Germinal center (tissue), 1 donor: ENCODE measurements around the gene STEAP3.
"Not testable (repeated sequence)": the region's sequence is repeated elsewhere in the genome, so short reads cannot be mapped to it uniquely, and the experiment has no call there.

Experiments
- DNase-seq: peaks from one replicate; pipeline ENCODE4 v3.0.0; 2012; ENCODE audit warnings: mixed read lengths, low spot score

STEAP3 gene

DNA sequence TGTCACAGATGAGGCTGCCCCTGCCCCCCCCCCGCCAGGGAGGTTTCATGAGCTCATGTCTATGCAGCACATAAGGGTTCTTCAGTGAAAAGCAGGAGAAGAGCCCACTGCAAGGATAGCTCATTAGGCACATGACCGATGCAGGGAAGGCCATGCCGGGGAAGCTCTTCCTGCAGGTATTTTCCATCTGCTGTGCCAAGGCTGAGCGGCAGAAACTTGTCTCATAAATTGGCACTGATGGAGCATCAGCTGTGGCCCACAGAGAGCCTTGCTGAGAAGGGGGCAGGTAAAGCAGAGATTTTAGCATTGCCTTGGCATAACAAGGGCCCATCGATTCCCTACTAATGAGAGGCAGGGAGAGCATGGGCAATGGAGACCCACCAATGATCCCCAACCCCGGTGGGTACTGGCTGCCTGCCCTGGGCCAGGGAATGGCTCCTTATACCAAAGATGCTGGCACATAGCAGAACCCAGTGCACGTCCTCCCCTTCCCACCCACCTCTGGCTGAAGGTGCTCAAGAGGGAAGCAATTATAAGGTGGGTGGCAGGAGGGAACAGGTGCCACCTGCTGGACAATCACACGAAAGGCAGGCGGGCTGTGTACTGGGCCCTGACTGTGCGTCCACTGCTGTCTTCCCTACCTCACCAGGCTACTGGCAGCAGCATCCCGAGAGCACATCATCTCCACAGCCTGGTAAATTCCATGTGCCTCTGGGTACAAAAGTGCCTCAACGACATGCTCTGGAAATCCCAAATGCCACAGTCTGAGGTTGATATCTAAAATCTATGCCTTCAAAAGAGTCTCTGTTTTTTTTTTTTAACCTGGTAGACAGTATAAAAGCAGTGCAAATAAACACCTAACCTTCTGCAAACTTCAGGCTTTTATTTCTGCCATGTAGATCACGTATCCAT lies 41.4 kb downstream of the STEAP3 start:
- DNase-seq = peak; percentile 70

DNA sequence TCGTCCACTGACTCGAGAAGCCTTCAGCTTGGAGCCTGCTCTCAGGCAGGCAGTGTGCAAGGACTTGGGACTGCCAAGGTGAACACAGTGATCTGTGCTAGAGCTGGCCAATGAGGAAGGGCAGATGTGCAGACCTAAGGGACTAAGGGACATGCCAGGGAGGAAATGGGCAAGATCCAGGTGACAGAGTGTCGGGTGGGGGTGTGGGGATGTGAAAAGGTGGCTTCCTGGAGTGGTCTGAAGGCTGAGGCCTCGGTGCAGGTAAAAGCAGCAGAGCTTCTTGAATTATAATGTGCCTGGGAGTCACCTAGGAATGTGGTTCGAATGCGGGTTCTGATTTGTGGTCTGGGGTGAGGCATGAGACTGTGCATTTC lies 42.0 kb downstream of the STEAP3 start:
- DNase-seq = no peak

DNA sequence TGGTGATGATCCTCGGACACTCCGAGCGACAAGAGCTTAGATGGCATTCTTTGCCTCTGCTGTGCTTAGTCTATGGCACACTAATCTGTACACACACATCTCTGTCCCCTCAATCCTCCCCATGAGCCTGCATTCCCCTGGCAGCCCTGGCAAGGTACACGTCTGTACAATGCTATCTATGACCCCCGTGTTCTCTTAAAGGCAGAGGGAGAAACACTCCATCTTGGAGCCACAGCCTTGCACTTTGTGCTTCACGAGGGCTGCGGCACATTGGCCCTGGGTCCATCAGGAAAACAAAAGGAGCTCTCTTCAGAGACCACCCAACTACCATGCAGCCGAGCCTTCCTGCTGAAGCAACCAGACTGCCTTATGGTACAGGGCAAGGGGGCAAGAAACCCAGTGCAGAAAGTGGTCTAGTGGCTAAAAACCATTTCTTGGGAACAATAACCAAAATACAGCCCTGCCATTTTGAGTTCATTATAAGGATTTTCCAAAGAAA lies 42.5 kb downstream of the STEAP3 start:
- DNase-seq = no peak

DNA sequence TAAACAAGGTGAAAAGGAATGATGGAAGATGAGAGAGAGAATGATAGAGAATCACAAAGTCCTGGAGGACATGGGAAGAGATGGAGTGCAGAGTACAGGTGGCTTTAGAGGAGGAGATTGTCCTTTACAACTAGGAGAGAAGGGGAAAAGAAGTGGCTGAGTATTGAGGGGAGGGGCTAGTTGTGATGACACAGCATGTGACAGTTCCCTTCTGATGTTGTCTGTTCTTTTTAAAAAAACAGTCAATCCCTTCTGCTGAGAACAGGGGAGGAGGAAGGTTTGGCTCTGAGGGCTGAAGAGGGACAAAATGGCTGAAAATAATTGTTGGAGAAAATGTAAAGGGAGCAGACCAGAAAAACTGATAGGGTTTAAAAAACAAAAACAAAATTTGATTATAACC lies 44.0 kb downstream of the STEAP3 start:
- DNase-seq = no peak

DNA sequence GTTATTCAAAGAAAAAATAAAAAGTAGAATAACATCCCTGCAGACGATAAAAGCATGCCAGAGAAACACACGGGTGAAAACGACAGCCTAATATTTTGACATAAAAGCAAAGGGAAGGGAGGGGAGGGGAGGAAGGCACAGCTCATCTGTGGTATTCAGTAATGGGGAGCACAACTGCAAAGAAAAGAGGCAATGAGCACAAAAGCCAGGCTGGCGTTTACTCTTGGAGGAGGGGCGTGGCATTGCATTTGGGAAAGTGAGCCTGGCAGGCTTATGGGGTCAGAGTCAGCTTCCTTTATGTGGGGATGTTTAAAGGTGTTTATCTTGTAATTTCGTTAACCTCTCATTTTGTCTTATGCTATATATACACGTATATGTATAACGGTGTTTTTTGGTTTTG lies 53.2 kb downstream of the STEAP3 start:
- DNase-seq = no peak

DNA sequence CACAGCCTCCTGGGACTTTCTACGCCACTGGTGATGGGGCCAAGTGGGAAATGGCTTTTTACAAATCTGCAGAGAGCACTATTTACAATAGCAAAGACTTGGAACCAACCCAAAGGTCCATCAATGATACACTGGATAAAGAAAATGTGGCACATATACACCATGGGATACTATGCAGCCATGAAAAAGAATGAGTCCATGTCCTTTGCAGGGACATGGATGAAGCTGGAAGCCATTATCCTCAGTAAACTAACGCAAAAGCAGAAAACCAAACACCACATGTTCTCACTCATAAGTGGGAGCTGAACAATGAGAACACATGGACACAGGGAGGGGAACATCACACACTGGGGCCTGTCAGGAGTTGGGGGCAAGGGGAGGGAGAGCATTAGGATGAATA lies 54.8 kb downstream of the STEAP3 start:
- not testable (repeated sequence) for DNase-seq

DNA sequence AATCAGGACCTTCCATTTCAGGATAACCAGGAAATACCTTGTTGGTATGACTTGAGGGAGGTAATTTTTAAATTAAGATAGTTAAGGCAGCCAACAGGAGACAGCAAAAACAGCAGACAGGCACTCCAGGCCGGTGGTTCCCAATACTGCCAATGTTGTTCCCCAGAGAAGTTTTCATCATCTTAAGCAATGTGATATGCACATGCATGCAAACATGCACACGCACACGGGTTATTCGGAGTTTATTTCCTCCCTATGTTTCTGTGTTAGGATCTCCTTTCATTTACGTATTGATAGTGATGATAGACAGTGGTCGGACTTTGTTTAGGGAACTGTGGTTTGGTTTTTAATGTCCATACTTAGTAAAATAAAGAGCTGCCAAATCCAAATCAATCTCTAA lies 55.3 kb downstream of the STEAP3 start:
- DNase-seq = no peak

DNA sequence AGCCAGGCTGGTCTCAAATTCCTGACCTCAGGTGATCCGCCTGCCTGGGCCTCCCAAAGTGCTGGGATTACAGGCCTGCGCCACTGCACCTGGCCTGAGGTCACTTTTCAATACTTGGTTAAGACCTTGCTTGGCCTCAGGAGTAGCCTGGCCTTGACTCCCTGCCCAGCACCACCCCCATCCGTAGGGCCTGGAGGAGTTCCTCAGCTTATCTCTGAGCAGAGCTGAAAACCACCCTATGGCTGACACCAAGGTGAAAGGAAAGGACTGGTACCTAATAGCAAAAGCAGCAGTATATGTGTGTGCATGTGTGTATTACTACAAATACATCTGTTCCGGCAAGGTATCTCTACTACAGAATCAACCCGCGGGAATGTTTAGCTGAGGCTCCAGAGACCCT lies 56.0 kb downstream of the STEAP3 start:
- DNase-seq = no peak

DNA sequence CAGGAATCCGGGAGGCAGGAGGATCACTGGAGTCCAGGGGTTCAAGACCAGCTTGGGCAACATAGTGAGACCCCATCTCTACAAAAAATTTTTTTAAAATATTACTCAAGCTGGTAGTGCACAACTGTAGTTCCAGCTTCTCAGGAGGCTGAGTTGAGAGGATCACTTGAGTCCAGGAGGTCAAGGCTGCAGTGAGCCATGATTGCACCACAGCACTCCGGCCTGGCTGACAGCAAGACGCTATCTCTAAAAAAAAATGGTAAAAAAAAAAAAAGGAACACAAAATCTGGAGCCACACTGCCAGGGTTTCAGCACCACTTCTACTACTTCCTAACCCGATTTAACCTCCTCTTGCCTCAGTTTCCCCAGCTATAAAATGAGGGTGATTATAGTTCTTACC lies 57.0 kb downstream of the STEAP3 start:
- no peak for DNase-seq

DNA sequence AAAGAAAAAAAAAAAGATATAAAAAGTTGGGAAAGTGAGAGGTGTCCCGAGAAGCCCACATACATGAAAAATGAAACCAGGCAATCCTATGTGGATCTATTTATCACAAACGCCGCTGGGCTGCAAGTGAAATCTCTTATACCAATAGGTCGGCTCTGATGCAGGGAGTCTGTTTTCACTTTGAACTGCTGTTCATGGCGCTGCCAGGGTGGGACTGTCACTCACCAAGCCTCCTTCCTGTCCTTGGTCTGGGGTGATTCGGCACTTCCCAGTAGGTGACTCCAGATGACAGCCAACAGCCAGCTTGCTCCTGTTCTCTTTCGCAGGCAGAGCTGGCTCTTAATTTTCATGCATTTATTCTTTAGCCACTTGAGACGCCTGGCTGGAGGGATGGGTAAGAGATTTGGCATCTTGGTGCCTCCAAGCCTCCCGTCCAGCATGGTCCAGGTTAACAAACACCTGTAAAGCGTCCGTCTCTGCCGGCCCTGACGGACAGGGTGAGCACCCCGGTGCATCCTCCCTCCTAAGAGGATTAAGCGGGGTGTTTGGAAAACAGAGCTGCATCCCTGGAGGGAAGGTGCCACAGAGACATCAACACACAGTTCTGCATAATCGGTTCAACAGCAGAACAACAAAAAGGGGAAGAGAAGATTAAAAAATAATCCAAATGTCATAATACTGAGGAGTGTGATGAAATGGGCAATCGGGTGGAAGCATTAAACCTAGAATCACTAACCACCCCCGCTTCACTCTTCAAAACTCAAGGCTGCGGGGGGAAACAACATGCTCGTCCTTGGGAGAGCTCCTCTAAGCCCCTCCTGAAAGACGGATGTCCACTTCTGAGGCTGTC lies 58.7 kb downstream of the STEAP3 start:
- no peak for DNase-seq

DNA sequence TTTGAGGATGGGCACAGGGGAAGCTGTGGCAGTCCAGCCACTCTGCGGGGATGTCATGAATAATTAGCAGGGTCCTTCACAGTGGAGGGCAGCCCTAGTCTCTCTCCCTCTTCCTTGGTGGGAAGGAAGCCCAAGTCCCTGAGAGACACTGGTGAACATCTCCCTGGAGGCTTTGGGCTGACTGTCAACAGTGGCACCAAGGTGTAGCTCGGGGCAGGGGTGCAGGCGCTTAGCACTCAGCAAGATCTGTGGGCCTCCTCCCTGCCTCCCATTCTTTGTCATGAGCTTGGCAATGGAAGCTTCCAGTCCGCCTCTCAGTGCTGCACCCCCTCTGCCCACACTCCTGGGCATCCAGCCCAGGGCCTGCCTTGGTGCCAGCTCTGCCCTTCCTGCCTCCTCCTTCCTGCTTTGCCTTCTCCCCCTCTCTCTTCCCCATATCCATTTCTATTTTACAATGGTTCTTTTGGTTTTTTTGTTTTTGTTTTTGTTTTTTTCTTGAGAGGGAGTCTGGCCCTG lies 59.4 kb downstream of the STEAP3 start:
- no peak for DNase-seq

DNA sequence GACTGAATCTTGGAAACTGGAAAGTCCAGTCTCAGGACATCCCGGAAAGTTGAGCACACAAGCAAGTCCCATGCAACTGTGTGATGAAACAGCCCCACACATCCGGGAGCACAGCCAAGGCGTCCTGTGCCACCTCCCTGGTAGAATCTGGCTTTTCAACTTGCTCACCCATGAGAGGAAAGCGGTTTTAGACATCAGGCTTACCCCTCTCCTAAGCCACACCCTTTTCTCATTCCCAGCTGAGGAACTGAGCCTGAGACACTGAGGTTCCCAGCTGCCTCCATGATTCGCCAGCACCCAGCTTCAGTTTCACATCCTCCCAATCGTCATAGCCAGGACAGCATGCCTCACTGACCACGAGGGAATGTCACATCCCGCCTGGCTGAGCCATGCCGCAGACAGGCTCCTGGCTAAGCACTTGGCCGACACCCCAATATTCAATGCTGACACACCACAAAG lies 60.3 kb downstream of the STEAP3 start:
- DNase-seq = no peak

DNA sequence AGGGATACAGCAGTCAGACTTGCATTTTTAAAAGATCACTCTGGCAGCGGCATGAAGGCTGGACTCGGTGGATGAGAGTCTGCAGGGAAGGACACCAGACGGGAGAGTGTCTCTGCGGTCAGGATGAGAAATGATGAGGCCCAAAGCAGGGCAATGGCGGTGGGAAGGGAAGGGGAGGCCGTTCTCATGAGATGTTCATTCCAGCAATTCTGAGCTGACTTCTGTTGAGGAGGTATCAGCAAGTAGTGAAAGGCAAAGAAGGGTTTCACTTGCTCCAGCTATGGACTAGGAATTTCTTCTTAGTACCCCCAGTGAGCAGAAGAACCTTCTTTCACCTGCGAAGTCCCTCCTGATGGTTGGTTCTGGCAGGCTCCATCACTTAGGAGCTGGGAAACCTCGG lies 63.0 kb downstream of the STEAP3 start:
- DNase-seq = no peak

DNA sequence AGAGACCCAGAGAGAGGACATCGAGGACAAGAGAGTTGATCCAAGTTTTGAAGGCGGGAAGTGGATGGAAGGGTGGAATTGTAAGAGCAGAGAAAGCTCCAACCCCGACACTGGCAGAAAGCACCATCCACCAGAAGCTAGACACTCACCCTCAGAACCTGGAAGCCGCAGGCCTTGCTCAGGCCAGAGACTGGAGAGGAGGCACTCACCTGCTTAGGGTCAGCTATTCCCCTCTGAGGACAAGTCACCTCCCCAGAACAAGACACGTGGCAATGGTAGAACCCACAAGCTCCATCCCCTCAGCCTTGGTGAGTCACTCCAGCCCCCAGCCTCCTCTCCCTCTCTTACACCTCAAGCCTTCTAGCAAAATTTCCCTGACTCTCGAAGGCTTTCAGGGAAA lies 64.9 kb downstream of the STEAP3 start:
- no peak for DNase-seq

DNA sequence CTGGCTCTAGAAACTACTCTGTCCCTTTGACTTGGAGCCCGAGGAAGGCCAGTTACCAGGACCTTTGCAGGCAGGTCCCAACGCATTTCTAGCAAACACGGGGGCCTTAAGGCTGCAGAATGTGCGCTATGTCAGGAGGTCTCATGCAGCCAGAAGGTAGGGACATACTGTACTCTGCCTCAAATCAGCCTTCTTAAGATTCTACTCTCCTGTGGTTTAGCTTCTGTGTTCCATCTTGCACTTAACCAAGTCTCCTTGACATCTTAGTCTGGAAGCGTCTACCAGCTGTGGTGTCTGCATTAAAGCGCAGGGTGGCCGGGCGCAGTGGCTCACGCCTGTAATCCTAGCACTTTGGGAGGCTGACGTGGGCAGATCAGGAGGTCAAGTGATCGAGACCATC lies 65.5 kb downstream of the STEAP3 start:
- DNase-seq = no peak

DNA sequence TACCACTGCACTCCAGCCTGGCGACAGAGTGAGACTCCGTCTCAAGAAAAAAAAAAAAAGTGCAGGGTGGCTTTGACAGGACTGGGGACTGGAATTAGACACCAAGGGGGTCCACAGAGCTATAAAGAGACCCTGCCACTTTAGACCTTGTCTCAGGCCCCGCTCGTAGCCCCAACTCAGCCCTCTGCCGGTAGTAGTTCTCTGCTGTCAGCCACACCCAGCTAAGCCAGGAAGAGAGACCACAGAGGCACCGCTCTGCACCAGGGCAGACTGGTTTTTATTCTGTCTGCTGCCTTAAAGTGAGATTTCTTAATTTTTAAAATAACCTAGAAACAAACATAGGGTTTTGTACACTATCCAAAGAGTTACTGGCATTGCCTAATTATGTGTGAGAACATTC lies 66.0 kb downstream of the STEAP3 start:
- no peak for DNase-seq

DNA sequence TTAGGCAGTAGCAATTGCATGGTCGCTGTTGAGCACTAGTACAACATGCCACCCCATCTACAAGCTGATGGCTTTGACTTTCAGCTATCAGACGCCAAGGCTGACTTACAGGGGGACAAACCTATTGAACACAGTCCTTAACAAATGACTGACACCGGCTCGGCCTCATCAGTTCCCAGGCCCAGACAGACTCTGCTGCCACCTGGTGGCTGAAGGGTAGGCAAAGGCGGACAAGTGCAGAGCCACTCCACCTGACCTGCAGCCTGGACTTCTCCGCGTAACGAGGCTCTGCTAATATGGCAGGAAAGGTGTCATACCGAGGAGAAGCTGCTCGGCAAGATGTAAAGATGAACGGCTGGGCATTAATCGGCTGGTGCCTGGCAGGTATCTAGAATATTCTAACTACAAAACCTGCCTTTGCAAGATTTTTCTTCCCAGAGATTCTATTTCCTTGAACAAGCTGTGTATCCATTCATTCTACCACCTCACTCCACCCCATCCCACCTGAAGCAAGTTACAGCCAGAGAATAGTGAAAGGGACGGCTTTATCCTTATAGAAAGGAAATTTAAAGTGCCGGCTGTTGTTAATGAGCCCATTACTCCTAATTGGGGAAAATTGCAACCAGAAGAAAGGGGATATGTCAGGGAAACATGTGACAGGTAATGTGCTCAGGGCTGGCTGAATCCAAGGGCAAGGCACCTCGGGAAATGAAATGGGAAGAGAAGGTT lies 67.4 kb downstream of the STEAP3 start:
- DNase-seq = peak; percentile 59

DNA sequence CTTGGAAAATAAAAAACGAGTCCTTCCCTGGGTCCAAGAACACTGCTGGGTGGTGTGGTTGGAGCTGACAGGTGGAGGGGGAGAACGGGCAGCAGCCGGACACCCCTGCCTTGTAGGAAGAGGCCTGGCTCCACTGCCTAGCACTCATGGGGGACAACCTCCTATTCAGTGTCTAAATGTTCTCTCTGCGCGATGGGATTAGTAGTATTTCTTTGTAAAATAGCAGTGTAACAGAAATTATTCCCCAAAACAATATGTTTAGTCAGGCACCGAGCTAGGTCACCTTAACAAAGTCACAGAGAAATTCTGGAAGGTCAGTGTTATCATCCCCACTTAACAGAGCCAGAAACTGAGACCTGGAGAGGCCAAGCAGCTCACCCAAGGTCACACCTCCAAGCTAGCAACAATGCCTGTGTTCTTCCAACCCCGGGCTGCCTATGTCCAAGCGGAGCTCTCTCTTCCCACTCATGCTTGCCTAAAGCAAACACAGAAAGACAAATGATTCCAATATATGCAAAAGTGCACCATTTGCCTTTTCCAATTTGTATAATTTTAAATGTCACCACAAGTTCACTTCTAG lies 68.0 kb downstream of the STEAP3 start:
- no peak for DNase-seq

DNA sequence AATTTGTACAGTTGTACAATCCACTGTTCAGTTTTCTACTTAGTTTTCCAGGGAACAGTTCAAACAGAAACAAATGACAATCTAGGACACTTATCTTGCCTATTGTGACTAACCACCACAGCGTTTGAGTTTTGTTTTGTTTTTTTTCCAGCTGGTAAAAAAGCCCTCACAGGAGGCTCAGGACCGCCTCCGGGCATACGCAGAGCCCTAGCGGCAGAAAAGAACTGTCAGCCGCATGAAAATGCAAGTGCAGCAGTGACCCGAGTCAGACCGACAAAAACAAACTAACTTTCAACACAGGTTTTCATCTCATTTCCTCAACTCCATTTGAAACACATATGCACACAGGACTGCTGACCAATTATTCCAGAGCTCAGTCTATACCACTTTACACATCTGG lies 68.6 kb downstream of the STEAP3 start:
- DNase-seq = no peak

DNA sequence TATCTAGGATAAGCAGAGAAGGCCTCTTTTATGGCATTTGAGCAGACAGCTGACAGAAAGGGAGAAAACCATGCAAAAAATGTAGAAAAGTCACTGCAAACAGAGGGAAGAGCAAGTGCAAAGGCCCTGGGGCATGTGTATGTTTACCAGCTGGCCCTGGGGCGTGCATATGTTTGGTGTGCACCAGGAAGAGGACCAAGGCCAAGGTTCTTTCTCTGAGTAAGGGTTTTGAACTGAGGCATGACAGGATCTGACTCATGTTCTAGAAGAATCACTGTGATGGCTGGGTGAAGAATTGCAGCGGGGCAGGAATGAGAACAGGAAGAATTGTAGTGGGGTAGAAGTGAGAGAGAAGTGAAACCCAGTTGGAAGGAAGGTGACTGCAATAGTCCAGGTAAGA lies 69.6 kb downstream of the STEAP3 start:
- no peak for DNase-seq

DNA sequence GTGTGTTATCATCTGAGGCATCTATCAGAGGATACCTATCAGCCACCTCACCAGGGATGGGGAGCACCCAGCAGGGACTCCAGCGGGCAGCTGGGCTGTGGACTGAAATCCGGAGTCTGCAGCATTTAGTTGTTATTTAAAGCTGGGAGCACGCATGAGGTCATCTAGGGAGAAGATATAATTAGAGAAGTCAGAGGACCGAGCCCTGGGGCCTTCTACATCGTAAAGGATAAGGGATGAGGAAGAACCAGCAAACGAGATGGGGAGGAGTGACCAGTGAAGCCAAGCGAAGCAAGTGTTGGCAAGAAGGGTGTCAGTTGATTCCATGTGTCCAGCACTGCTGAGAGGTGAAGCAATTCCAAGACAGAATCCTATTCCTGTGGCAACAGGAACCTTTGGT lies 70.3 kb downstream of the STEAP3 start:
- no peak for DNase-seq

DNA sequence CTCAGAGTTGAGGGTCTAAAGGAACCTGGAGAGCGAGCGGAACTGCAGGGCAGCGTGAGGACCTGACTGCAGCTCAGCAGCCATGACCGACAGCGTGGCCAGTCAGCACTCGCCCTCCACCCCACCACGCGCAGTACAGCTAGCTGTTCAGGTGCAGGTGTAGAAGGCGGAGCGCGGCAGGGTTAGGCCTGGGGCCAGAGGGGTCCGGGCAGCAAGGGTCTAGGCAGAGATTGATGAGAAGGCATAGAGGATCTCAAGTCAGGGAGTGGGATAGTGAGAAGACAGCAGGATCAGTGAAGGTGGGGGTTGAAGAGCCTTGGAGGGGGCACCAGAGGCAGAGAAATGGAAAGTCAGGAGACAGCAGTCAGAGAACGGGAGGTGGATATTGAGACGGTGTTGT lies 71.0 kb downstream of the STEAP3 start:
- DNase-seq = no peak
